Endothelial cell of umbilical vein (primary cell): Measurements from ENCODE around the gene MAPKAP1. TPM values are rescaled to one million over a fixed set of nuclear protein-coding genes. Genes with fewer than 3 reads are reported as not detected.
A peak's percentile ranks its signal among the peaks of the same experiment; 100 is the strongest.

Experiments used
- BruUV-seq: library from RNA; stranded (reverse); fragments of 400-500 nt; replicated peaks from 2 replicates; lab custom pipeline; 2021; lab: Mats Ljungman, UMichigan
- CTCF ChIA-PET: fragments of 300-600, 350-600 bp; sonication (Branson Sonifier 250); formaldehyde crosslinking; loops from one replicate; lab custom pipeline; 2021; ENCODE audit warnings: antibody characterized with exemption, inconsistent platforms; lab: Charles Lee
- POLR2A ChIA-PET: fragments of 300-600, 350-600 bp; sonication (Branson Sonifier 250); formaldehyde crosslinking; loops from one replicate; lab custom pipeline; 2021; ENCODE audit warnings: antibody characterized with exemption, inconsistent platforms; lab: Charles Lee
- DNase-seq: peaks from one replicate; pipeline ENCODE4 v3.0.0-alpha.2; 2011; ENCODE audit warnings: low read depth, low spot score
- FAIRE-seq: peaks from 2 replicates; lab custom pipeline; 2011; peaks lifted over from hg19 to GRCh38; lab: Jason Lieb, UNC
- H2AFZ ChIP-seq: 2 replicates; pipeline ENCODE4 v1.6.0; 2012; ENCODE audit warnings: low read depth, low read length, control low read depth, inconsistent platforms
- H3K27ac ChIP-seq: 2 replicates; pipeline ENCODE4 v1.5.1; 2011; ENCODE audit warnings: low read depth, mild to moderate bottlenecking, control low read depth, low read length, moderate library complexity; ENCODE audit not compliant: insufficient read depth
- H3K27me3 ChIP-seq, 2 experiments: 2 replicates each; pipeline versions ENCODE4 v1.6.0 to v1.6.1; 2011; ENCODE audit warnings: low read length in 2 of 2, mixed read lengths in 1 of 2; ENCODE audit not compliant: control insufficient read depth in 2 of 2, insufficient read depth in 2 of 2
- H3K36me3 ChIP-seq, 2 experiments: 2 replicates in 1 of 2; 3 replicates in 1 of 2; pipeline ENCODE4 v1.5.1; 2011; ENCODE audit warnings: low read length in 2 of 2, mild to moderate bottlenecking in 1 of 2, moderate library complexity in 1 of 2; ENCODE audit not compliant: control insufficient read depth in 2 of 2, insufficient read depth in 2 of 2; ENCODE audit errors: extremely low read depth in 1 of 2
- H3K4me1 ChIP-seq: 3 replicates; pipeline ENCODE4 v1.5.1; 2011; ENCODE audit warnings: mild to moderate bottlenecking, low read length; ENCODE audit not compliant: control insufficient read depth, insufficient read depth; ENCODE audit errors: extremely low read depth
- H3K4me2 ChIP-seq: 2 replicates; pipeline ENCODE4 v1.6.1; 2011; ENCODE audit warnings: low read length, control low read depth, mixed read lengths; ENCODE audit not compliant: insufficient read depth
- H3K4me3 ChIP-seq, 3 experiments: fragments of 200-600 bp in 1 of 3; sonication (generic), shearing (Covaris generic) in 1 of 3; replicated peaks in 1 of 3; 2 replicates each; pipeline ENCODE4 v1.5.1; 2011 to 2016; ENCODE audit warnings: control low read depth in 3 of 3, low read length in 3 of 3, mild to moderate bottlenecking in 2 of 3, inconsistent platforms in 1 of 3, low read depth in 1 of 3, moderate library complexity in 1 of 3; ENCODE audit not compliant: insufficient read depth in 1 of 3
- H3K79me2 ChIP-seq: 2 replicates; pipeline ENCODE4 v1.6.0; 2012; ENCODE audit warnings: low read length, inconsistent platforms; ENCODE audit not compliant: control insufficient read depth, insufficient read depth
- H3K9ac ChIP-seq: replicated peaks from 2 replicates; pipeline ENCODE3; 2011; ENCODE audit warnings: low read length, control low read depth; ENCODE audit not compliant: insufficient read depth; ENCODE audit errors: extremely low read depth
- H3K9me1 ChIP-seq: replicated peaks from 3 replicates; pipeline ENCODE4 v1.6.0; 2011; ENCODE audit warnings: mild to moderate bottlenecking, low read length; ENCODE audit not compliant: control insufficient read depth, insufficient read depth; ENCODE audit errors: extremely low read depth
- H3K9me3 ChIP-seq: replicated peaks from 2 replicates; pipeline ENCODE4 v1.5.1; 2012; ENCODE audit warnings: low read length, inconsistent platforms; ENCODE audit not compliant: control insufficient read depth, insufficient read depth
- H4K20me1 ChIP-seq: replicated peaks from 2 replicates; pipeline ENCODE3; 2011; ENCODE audit warnings: mild to moderate bottlenecking, low read length; ENCODE audit not compliant: control insufficient read depth, insufficient read depth; ENCODE audit errors: extremely low read depth
- CTCF ChIP-seq, 2 donors: IDR thresholded peaks; 1 replicate in 1 of 2; 2 replicates in 1 of 2; pipeline ENCODE4 v1.5.1; 2011; ENCODE audit warnings: low read length in 2 of 2, mild to moderate bottlenecking in 2 of 2, moderate library complexity in 2 of 2, control low read depth in 1 of 2, inconsistent platforms in 1 of 2, low read depth in 1 of 2; ENCODE audit not compliant: insufficient read depth in 1 of 2; ENCODE audit errors: extremely low read depth in 1 of 2
- FOS ChIP-seq: IDR thresholded peaks from 2 replicates; pipeline ENCODE4 v1.6.1; 2011; ENCODE audit warnings: mild to moderate bottlenecking, low read length, moderate library complexity, borderline replicate concordance; ENCODE audit not compliant: insufficient read depth
- JUN ChIP-seq: IDR thresholded peaks from 2 replicates; pipeline ENCODE4 v1.6.1; 2011; ENCODE audit warnings: borderline replicate concordance, low read depth; ENCODE audit not compliant: insufficient read length, insufficient read depth
- dilution Hi-C: fragments of 300-500 bp; cut with MboI; formaldehyde crosslinking; loops from one replicate; pipeline ENCODE4 v1.15.0; 2019; ENCODE audit warnings: low sequenced_read_pairs; ENCODE audit not compliant: extremely low pct_ligation_motif_present
- intact Hi-C: fragments of 100-400 bp; cut with micrococcal nuclease; formaldehyde crosslinking; loops from one replicate; pipeline ENCODE4 v1.10.0; 2022
- polyA plus RNA-seq, 4 experiments: library from polyadenylated mRNA; depleted of rRNA in 3 of 4; stranded (reverse) in 3 of 4; unstranded in 1 of 4; fragments of >200 nt; gene quantifications; 2 replicates each; pipeline versions ENCODE4 v1.2.1 to v1.2.3, GENCODE V29; 2011 to 2012; ENCODE audit warnings: missing spikeins in 1 of 4
- total RNA-seq: library from RNA; stranded (reverse); gene quantifications from 2 replicates; pipeline ENCODE4 v1.2.3, GENCODE V29; 2021

The MAPKAP1 gene
- total and polyA plus RNA-seq, 2 donors (not counting 3 experiments of a cell fraction or from before 2014, with no cell fraction given): 61.9 to 99.1 TPM

GRCh38 chr9:125492719-125493118 is 214.3 kb downstream of the MAPKAP1 start:
- dilution Hi-C loops: no loop called here

More at GRCh38 chr9:125492719-125493118, 214.3 kb downstream of the MAPKAP1 start:
- Histone ChIP-seq H3K9me3 (no peaks in the 10 kb centered on the region), H3K27me3 (no peaks in the 10 kb centered on the region), H3K9me1 (no peaks in the 10 kb centered on the region), H3K9ac (no peak overlapping the region), H3K4me1 (no peaks in the 10 kb centered on the region), H3K4me3 (no peak overlapping the region), H3K79me2 (no peaks in the 10 kb centered on the region), H3K4me2 (no peak overlapping the region), H3K36me3 (no peaks in the 10 kb centered on the region), H3K27ac (no peak overlapping the region), H2AFZ (no peak overlapping the region), H4K20me1 (no peaks in the 10 kb centered on the region)
- ChIA-PET POLR2A (no interaction called here), CTCF (interaction anchor here (0.8 to 1.2 kb wide), 4 partner anchors 8 to 39 kb away, joined by 3 read pairs; no protein-coding TSS in a partner anchor)
- DNase-seq (no peak), FAIRE-seq (peak; percentile 28)
- intact Hi-C loops: no loop called here
- BruUV-seq: no TSS peak
- TF ChIP-seq FOS (no peak), CTCF (IDR thresholded peaks at IDR 0.05; ENCODE audit: extremely low read depth in 1 of 2, insufficient read depth in 1 of 2, low read depth in 1 of 2, low read length in 2 of 2) (no peak), JUN (no peak)
